ENCODE results near the gene EGFR.

Gene EGFR

GRCh38 chr7:55099821-55100543, 81.2 kb downstream of the EGFR start:
- no peak for DNase-seq (ENCODE audit: low read depth in 2 of 2, low spot score in 1 of 2)

- no peak for DNase-seq (ENCODE audit: low read depth in 2 of 2, low spot score in 1 of 2)
These were observed 81.9 kb downstream of the EGFR start for GRCh38 chr7:55100544-55101327.

- DNase-seq (ENCODE audit: low read depth in 2 of 2, low spot score in 1 of 2) = no peak
These were observed 82.5 kb downstream of the EGFR start for GRCh38 chr7:55101359-55101758.

GRCh38 chr7:55104123-55104522, 85.3 kb downstream of the EGFR start:
- no peak for DNase-seq (ENCODE audit: low read depth in 2 of 2, low spot score in 1 of 2)

GRCh38 chr7:55104712-55105433, 86.1 kb downstream of the EGFR start:
- no peak for DNase-seq (ENCODE audit: low read depth in 2 of 2, low spot score in 1 of 2)

GRCh38 chr7:55105952-55106351, 87.1 kb downstream of the EGFR start:
- no peak for DNase-seq (ENCODE audit: low read depth in 2 of 2, low spot score in 1 of 2)

GRCh38 chr7:55107946-55108345, 89.1 kb downstream of the EGFR start:
- DNase-seq (ENCODE audit: low read depth in 2 of 2, low spot score in 1 of 2) = no peak

- no peak for DNase-seq (ENCODE audit: low read depth in 2 of 2, low spot score in 1 of 2)
These were observed 89.6 kb downstream of the EGFR start for GRCh38 chr7:55108401-55108800.

- DNase-seq (ENCODE audit: low read depth in 2 of 2, low spot score in 1 of 2) = no peak
These were observed 90.0 kb downstream of the EGFR start for GRCh38 chr7:55108818-55109217.

- no peak for DNase-seq (ENCODE audit: low read depth in 2 of 2, low spot score in 1 of 2)
These were observed 90.8 kb downstream of the EGFR start for GRCh38 chr7:55109404-55110167.

- DNase-seq (ENCODE audit: low read depth in 2 of 2, low spot score in 1 of 2) = no peak
These were observed 91.6 kb downstream of the EGFR start for GRCh38 chr7:55110282-55110992.

- no peak for DNase-seq (ENCODE audit: low read depth in 2 of 2, low spot score in 1 of 2)
These were observed 92.2 kb downstream of the EGFR start for GRCh38 chr7:55110993-55111361.

- DNase-seq (ENCODE audit: low read depth in 2 of 2, low spot score in 1 of 2) = no peak
These were observed 93.2 kb downstream of the EGFR start for GRCh38 chr7:55112056-55112455.

- DNase-seq (ENCODE audit: low read depth in 2 of 2, low spot score in 1 of 2) = no peak
These were observed 95.1 kb downstream of the EGFR start for GRCh38 chr7:55113760-55114540.

- no peak for DNase-seq (ENCODE audit: low read depth in 2 of 2, low spot score in 1 of 2)
These were observed 98.5 kb downstream of the EGFR start for GRCh38 chr7:55117286-55117685.

GRCh38 chr7:55118426-55118825, 99.6 kb downstream of the EGFR start:
- no peak for DNase-seq (ENCODE audit: low read depth in 2 of 2, low spot score in 1 of 2)

GRCh38 chr7:55119571-55119970, 100.8 kb downstream of the EGFR start:
- no peak for DNase-seq (ENCODE audit: low read depth in 2 of 2, low spot score in 1 of 2)

- no peak for DNase-seq (ENCODE audit: low read depth in 2 of 2, low spot score in 1 of 2)
These were observed 101.3 kb downstream of the EGFR start for GRCh38 chr7:55120074-55120473.

- no peak for DNase-seq (ENCODE audit: low read depth in 2 of 2, low spot score in 1 of 2)
These were observed 101.8 kb downstream of the EGFR start for GRCh38 chr7:55120501-55121198.
